H1 (cell line): Measurements from ENCODE around the gene MYLIP. TPM values are rescaled to one million over a fixed set of nuclear protein-coding genes. Genes with fewer than 3 reads are reported as not detected.

Source experiments
- CEBPB ChIP-seq: IDR thresholded peaks from 2 replicates; pipeline ENCODE4 v1.6.1; 2012; ENCODE audit warnings: low read depth, low read length
- SRF ChIP-seq: IDR thresholded peaks from 2 replicates; pipeline ENCODE4 v1.6.1; 2011; ENCODE audit warnings: mild to moderate bottlenecking, low read depth, low read length, moderate library complexity
- polyA plus RNA-seq, 7 experiments: library from polyadenylated mRNA; depleted of rRNA in 3 of 7; stranded (reverse) in 5 of 7; unstranded in 2 of 7; fragments of >200 nt in 5 of 7; fragments of 200-250 nt in 2 of 7; gene quantifications; 1 replicate in 5 of 7; 2 replicates in 1 of 7; 4 replicates in 1 of 7; pipeline versions ENCODE4 v1.2.1 to v1.2.3, GENCODE V29; 2011 to 2013; ENCODE audit warnings: missing spikeins in 2 of 7, mixed read lengths in 2 of 7
- total RNA-seq: library from RNA; stranded (reverse); fragmentation: NEBNext Ultra II Directional; extraction: Animal tissue kit (Norgen Biotek cat#: 25700); gene quantifications from 2 replicates; pipeline ENCODE4 v1.2.1, GENCODE V29; 2021

MYLIP gene
- total and polyA plus RNA-seq, 2 of the 8 experiments (the other 6 are each of a cell fraction or from before 2014, with no cell fraction given), result 21.1 to 26.9 TPM

- TF ChIP-seq CEBPB, result no peak
- no peak for TF ChIP-seq SRF
Measured at GRCh38 chr6:16145038-16145437, 16.2 kb downstream of the MYLIP start (continued).
